ENCODE data around the gene CAST.
A peak's percentile ranks its signal among the peaks of the same experiment; 100 is the strongest.

Gene CAST

GRCh38 chr5:96699186-96699820, 37.1 kb downstream of the CAST start:
- peaks cover 13% of the 10 kb centered on the region for H3K4me1 Mint-ChIP-seq
- no peak overlapping the region for H3K4me3 Mint-ChIP-seq
- H3K27ac Mint-ChIP-seq: peak overlapping the region; percentile 60
- H3K36me3 Mint-ChIP-seq: peaks cover 4% of the 10 kb centered on the region
- no peaks in the 10 kb centered on the region for H3K27me3 Mint-ChIP-seq
- no peaks in the 10 kb centered on the region for H3K9me3 Mint-ChIP-seq
- DNase-seq (ENCODE audit: low spot score in 2 of 2) (no peak), ATAC-seq (ENCODE audit: low read depth) (no peak)

GRCh38 chr5:96702503-96703383, 40.6 kb downstream of the CAST start:
- DNase-seq (ENCODE audit: low spot score in 2 of 2) (peak; percentile 49 to 55), ATAC-seq (ENCODE audit: low read depth) (peak; percentile 88)
- H3K9me3 Mint-ChIP-seq: no peaks in the 10 kb centered on the region
- H3K4me1 Mint-ChIP-seq: peaks cover 19% of the 10 kb centered on the region
- peaks cover 4% of the 10 kb centered on the region for H3K36me3 Mint-ChIP-seq
- H3K27ac Mint-ChIP-seq: peak overlapping the region; percentile 98
- H3K4me3 Mint-ChIP-seq: peak overlapping the region; percentile 90
- H3K27me3 Mint-ChIP-seq: no peaks in the 10 kb centered on the region

GRCh38 chr5:96703384-96703920, 41.3 kb downstream of the CAST start:
- H3K4me1 Mint-ChIP-seq: peaks cover 20% of the 10 kb centered on the region
- ATAC-seq (ENCODE audit: low read depth): peak; percentile 77
- peaks cover 1% of the 10 kb centered on the region for H3K36me3 Mint-ChIP-seq
- peak overlapping the region; percentile 90 for H3K4me3 Mint-ChIP-seq
- no peaks in the 10 kb centered on the region for H3K9me3 Mint-ChIP-seq
- H3K27ac Mint-ChIP-seq: peak overlapping the region; percentile 98
- peak in 1 of 2 donors; percentile 5 for DNase-seq (ENCODE audit: low spot score in 2 of 2)
- H3K27me3 Mint-ChIP-seq: no peaks in the 10 kb centered on the region

GRCh38 chr5:96703995-96704394, 41.8 kb downstream of the CAST start:
- Mint-ChIP-seq H3K27me3 (no peaks in the 10 kb centered on the region), H3K9me3 (no peaks in the 10 kb centered on the region), H3K4me3 (no peak overlapping the region), H3K27ac (peak overlapping the region; percentile 98), H3K36me3 (peaks cover 3% of the 10 kb centered on the region), H3K4me1 (peaks cover 24% of the 10 kb centered on the region)
- no peak for DNase-seq (ENCODE audit: low spot score in 2 of 2)
- no peak for ATAC-seq (ENCODE audit: low read depth)

- peaks cover 28% of the 10 kb centered on the region for H3K4me1 Mint-ChIP-seq
- no peaks in the 10 kb centered on the region for H3K9me3 Mint-ChIP-seq
- no peaks in the 10 kb centered on the region for H3K27me3 Mint-ChIP-seq
- ATAC-seq (ENCODE audit: low read depth) (no peak), DNase-seq (ENCODE audit: low spot score in 2 of 2) (no peak)
- H3K27ac Mint-ChIP-seq: no peak overlapping the region
- H3K36me3 Mint-ChIP-seq: peaks cover 3% of the 10 kb centered on the region
- no peak overlapping the region for H3K4me3 Mint-ChIP-seq
Measured at GRCh38 chr5:96706433-96707111, 44.4 kb downstream of the CAST start.

GRCh38 chr5:96708600-96708999, 46.4 kb downstream of the CAST start:
- H3K36me3 Mint-ChIP-seq: peaks cover 8% of the 10 kb centered on the region
- DNase-seq (ENCODE audit: low spot score in 2 of 2) (no peak), ATAC-seq (ENCODE audit: low read depth) (no peak)
- peak overlapping the region; percentile 38 for H3K27ac Mint-ChIP-seq
- H3K27me3 Mint-ChIP-seq: no peaks in the 10 kb centered on the region
- no peaks in the 10 kb centered on the region for H3K9me3 Mint-ChIP-seq
- peaks cover 26% of the 10 kb centered on the region for H3K4me1 Mint-ChIP-seq
- no peak overlapping the region for H3K4me3 Mint-ChIP-seq

GRCh38 chr5:96709152-96709821, 47.1 kb downstream of the CAST start:
- H3K4me3 Mint-ChIP-seq: no peak overlapping the region
- H3K9me3 Mint-ChIP-seq: no peaks in the 10 kb centered on the region
- peaks cover 21% of the 10 kb centered on the region for H3K4me1 Mint-ChIP-seq
- no peak for ATAC-seq (ENCODE audit: low read depth)
- peak overlapping the region; percentile 38 for H3K27ac Mint-ChIP-seq
- no peaks in the 10 kb centered on the region for H3K27me3 Mint-ChIP-seq
- H3K36me3 Mint-ChIP-seq: peaks cover 8% of the 10 kb centered on the region
- no peak for DNase-seq (ENCODE audit: low spot score in 2 of 2)

- no peak for DNase-seq (ENCODE audit: low spot score in 2 of 2)
- H3K4me1 Mint-ChIP-seq: peaks cover 28% of the 10 kb centered on the region
- no peaks in the 10 kb centered on the region for H3K27me3 Mint-ChIP-seq
- H3K9me3 Mint-ChIP-seq: no peaks in the 10 kb centered on the region
- no peak overlapping the region for H3K4me3 Mint-ChIP-seq
- no peak for ATAC-seq (ENCODE audit: low read depth)
- H3K27ac Mint-ChIP-seq: peak overlapping the region; percentile 31
- H3K36me3 Mint-ChIP-seq: peaks cover 14% of the 10 kb centered on the region
Measured at GRCh38 chr5:96712100-96712746, 50.0 kb downstream of the CAST start.

GRCh38 chr5:96714450-96714849, 52.3 kb downstream of the CAST start:
- Mint-ChIP-seq H3K36me3 (peaks cover 17% of the 10 kb centered on the region), H3K9me3 (no peaks in the 10 kb centered on the region), H3K27ac (peak overlapping the region; percentile 91), H3K4me1 (peaks cover 37% of the 10 kb centered on the region), H3K4me3 (no peak overlapping the region), H3K27me3 (no peaks in the 10 kb centered on the region)
- DNase-seq (ENCODE audit: low spot score in 2 of 2): no peak
- ATAC-seq (ENCODE audit: low read depth): peak; percentile 49

- Mint-ChIP-seq H3K36me3 (peaks cover 17% of the 10 kb centered on the region), H3K4me3 (no peak overlapping the region), H3K27ac (peak overlapping the region; percentile 91), H3K4me1 (peaks cover 37% of the 10 kb centered on the region), H3K27me3 (no peaks in the 10 kb centered on the region), H3K9me3 (no peaks in the 10 kb centered on the region)
- DNase-seq (ENCODE audit: low spot score in 2 of 2) (no peak), ATAC-seq (ENCODE audit: low read depth) (peak; percentile 81)
Measured at GRCh38 chr5:96714951-96715451, 52.8 kb downstream of the CAST start.

- Mint-ChIP-seq H3K4me1 (peaks cover 32% of the 10 kb centered on the region), H3K36me3 (peaks cover 17% of the 10 kb centered on the region), H3K27me3 (no peaks in the 10 kb centered on the region), H3K27ac (peak overlapping the region; percentile 91), H3K4me3 (no peak overlapping the region), H3K9me3 (no peaks in the 10 kb centered on the region)
- DNase-seq (ENCODE audit: low spot score in 2 of 2) (no peak), ATAC-seq (ENCODE audit: low read depth) (peak; percentile 22)
Measured at GRCh38 chr5:96716007-96716406, 53.8 kb downstream of the CAST start.

GRCh38 chr5:96716716-96717115, 54.5 kb downstream of the CAST start:
- DNase-seq (ENCODE audit: low spot score in 2 of 2): no peak
- no peak for ATAC-seq (ENCODE audit: low read depth)
- peaks cover 36% of the 10 kb centered on the region for H3K4me1 Mint-ChIP-seq
- no peaks in the 10 kb centered on the region for H3K9me3 Mint-ChIP-seq
- no peak overlapping the region for H3K4me3 Mint-ChIP-seq
- peaks cover 17% of the 10 kb centered on the region for H3K36me3 Mint-ChIP-seq
- peak overlapping the region; percentile 12 for H3K27ac Mint-ChIP-seq
- no peaks in the 10 kb centered on the region for H3K27me3 Mint-ChIP-seq

GRCh38 chr5:96717874-96718273, 55.7 kb downstream of the CAST start:
- Mint-ChIP-seq H3K36me3 (peaks cover 12% of the 10 kb centered on the region), H3K27me3 (no peaks in the 10 kb centered on the region), H3K4me3 (no peak overlapping the region), H3K27ac (peak overlapping the region; percentile 12), H3K4me1 (peaks cover 36% of the 10 kb centered on the region), H3K9me3 (no peaks in the 10 kb centered on the region)
- no peak for ATAC-seq (ENCODE audit: low read depth)
- no peak for DNase-seq (ENCODE audit: low spot score in 2 of 2)

Measured in memory B cell (primary cell).